Activated CD8-positive, alpha-beta memory T cell treated with anti-CD3 and anti-CD28 coated beads, Interleukin-2, amount 50 U/mL, for 24 hours (primary cell): ENCODE data around the gene PCYT1A.
"Not testable (repeated sequence)": the region's sequence is repeated elsewhere in the genome, so short reads cannot be mapped to it uniquely, and the experiment has no call there.

Experiments used
- DNase-seq: peaks from one replicate; pipeline ENCODE4 v3.0.0-alpha.2; 2020; ENCODE audit errors: extremely low read depth

Gene PCYT1A

GRCh38 chr3:196214783-196215441, 72.6 kb downstream of the PCYT1A start:
- no peak for DNase-seq

GRCh38 chr3:196210673-196211556, 76.6 kb downstream of the PCYT1A start, which contains the start of gene ZDHHC19:
Gene ZDHHC19 (minus strand): TSS chr3:196211400. CDS start chr3:196211315, 85 bp downstream.
- no peak for DNase-seq

GRCh38 chr3:196209944-196210672, 77.4 kb downstream of the PCYT1A start:
- DNase-seq: not testable (repeated sequence)

- DNase-seq: no peak
Observed at GRCh38 chr3:196208942-196209695, 78.4 kb downstream of the PCYT1A start.

GRCh38 chr3:196207833-196208607, 79.5 kb downstream of the PCYT1A start:
- no peak for DNase-seq

- DNase-seq: no peak
Observed at GRCh38 chr3:196207159-196207832, 80.2 kb downstream of the PCYT1A start.

GRCh38 chr3:196205442-196206205, 81.9 kb downstream of the PCYT1A start:
- DNase-seq: not testable (repeated sequence)

GRCh38 chr3:196203846-196204245, 83.7 kb downstream of the PCYT1A start:
- no peak for DNase-seq

- DNase-seq: no peak
Observed at GRCh38 chr3:196202516-196202970, 85.0 kb downstream of the PCYT1A start.

GRCh38 chr3:196198771-196199753, 88.5 kb downstream of the PCYT1A start:
- DNase-seq: no peak

GRCh38 chr3:196198081-196198675, 89.3 kb downstream of the PCYT1A start:
- no peak for DNase-seq

- DNase-seq: no peak
Observed at GRCh38 chr3:196197524-196197923, 90.0 kb downstream of the PCYT1A start.

GRCh38 chr3:196195664-196196265, 91.8 kb downstream of the PCYT1A start:
- no peak for DNase-seq

GRCh38 chr3:196194542-196194915, 93.0 kb downstream of the PCYT1A start:
- DNase-seq: no peak

GRCh38 chr3:196193736-196194541, 93.6 kb downstream of the PCYT1A start:
- no peak for DNase-seq

GRCh38 chr3:196193133-196193735, 94.3 kb downstream of the PCYT1A start:
- no peak for DNase-seq
